A549 (cell line): ENCODE results near the gene MYH7B. TPM values are rescaled to one million over a fixed set of nuclear protein-coding genes. Genes with fewer than 3 reads are reported as not detected.

ENCODE experiments used
- ATAC-seq, 2 experiments: fragments of 200-7000 bp in 1 of 2; fragments of >200 bp in 1 of 2; cut with Nextera tagmentation in 1 of 2; cut with Tn5 transposase in 1 of 2; 3 replicates each; pipeline versions ENCODE4 v1.8.0 to v1.9.1; 2018 to 2020; ENCODE audit warnings: mild to moderate bottlenecking in 1 of 2, moderate library complexity in 1 of 2
- CTCF ChIA-PET: fragments of 300-600 bp; sonication (Branson Sonifier 250); formaldehyde crosslinking; extraction: SDS; loops from one replicate; lab custom pipeline; 2021; ENCODE audit warnings: antibody characterized with exemption, inconsistent platforms; lab: Yijun Ruan, JAX
- POLR2A ChIA-PET: fragments of 350-600 bp; formaldehyde crosslinking; extraction: SDS; loops from one replicate; lab custom pipeline; 2021; ENCODE audit warnings: antibody characterized with exemption, inconsistent platforms; lab: Yijun Ruan, JAX
- DNase-seq, 2 experiments: peaks; one replicate each; pipeline versions ENCODE4 v3.0.0 to v3.0.0-alpha.2; 2011 to 2016; ENCODE audit warnings: low read depth in 1 of 2, low spot score in 1 of 2
- FAIRE-seq: peaks from 2 replicates; lab custom pipeline; 2011; peaks lifted over from hg19 to GRCh38; lab: Jason Lieb, UNC
- H3K27ac ChIP-seq, 2 experiments: fragments of >200 bp; sonication (Bioruptor Twin); formaldehyde crosslinking; 3 replicates each; pipeline ENCODE4 v1.5.1; 2016 to 2017
- H3K4me1 ChIP-seq: fragments of >200 bp; sonication (Bioruptor Twin); formaldehyde crosslinking; 3 replicates; pipeline ENCODE4 v1.6.1; 2016
- H3K4me2 ChIP-seq: fragments of >200 bp; sonication (Bioruptor Twin); formaldehyde crosslinking; 3 replicates; pipeline ENCODE4 v1.6.1; 2016
- H3K4me3 ChIP-seq: fragments of >200 bp; sonication (Bioruptor Twin); formaldehyde crosslinking; 3 replicates; pipeline ENCODE4 v1.5.1; 2016
- H3K9me3 ChIP-seq: fragments of >200 bp; sonication (Bioruptor Twin); formaldehyde crosslinking; 3 replicates; pipeline ENCODE4 v1.6.1; 2016
- ATOH8 ChIP-seq: fragments of 250-450 bp; sonication (Bioruptor Pico); IDR thresholded peaks from 2 replicates; pipeline ENCODE4 v1.5.0; 2020; ENCODE audit warnings: low read depth, mild to moderate bottlenecking, moderate library complexity
- BHLHE40 ChIP-seq: IDR thresholded peaks from 2 replicates; pipeline ENCODE4 v1.6.1; 2012; ENCODE audit warnings: low read depth, low read length, inconsistent platforms
- CHD4 ChIP-seq: fragments of 200-600 bp; sonication (generic); IDR thresholded peaks from 2 replicates; pipeline ENCODE4 v1.6.1; 2016; ENCODE audit warnings: antibody characterized with exemption, mild to moderate bottlenecking, borderline replicate concordance
- E2F6 ChIP-seq: IDR thresholded peaks from 2 replicates; pipeline ENCODE4 v1.6.1; 2012; ENCODE audit warnings: low read depth, borderline replicate concordance
- ELK1 ChIP-seq: fragments of 150-350 bp; IDR thresholded peaks from 2 replicates; pipeline ENCODE4 v1.6.1; 2014; ENCODE audit warnings: low read depth, mild to moderate bottlenecking, low read length
- FOSB ChIP-seq: fragments of 250-450 bp; sonication (Bioruptor Pico); IDR thresholded peaks from 2 replicates; pipeline ENCODE4 v1.5.0; 2020; ENCODE audit warnings: mild to moderate bottlenecking, moderate library complexity
- FOSL2 ChIP-seq, 2 experiments: fragments of 450-650 bp in 1 of 2; fragments of >200 bp in 1 of 2; sonication (Bioruptor Twin) in 1 of 2; formaldehyde crosslinking; IDR thresholded peaks; 2 replicates each; pipeline versions ENCODE4 v1.5.0 to v1.6.1; 2016 to 2020; ENCODE audit warnings: mild to moderate bottlenecking in 1 of 2, moderate library complexity in 1 of 2
- HDAC2 ChIP-seq: fragments of 200-600 bp; sonication (generic); IDR thresholded peaks from 2 replicates; pipeline ENCODE4 v1.6.1; 2016
- HMGXB4 ChIP-seq: fragments of 250-450 bp; sonication (Bioruptor Pico); IDR thresholded peaks from 2 replicates; pipeline ENCODE4 v1.5.0; 2021; ENCODE audit warnings: mild to moderate bottlenecking, moderate library complexity, borderline replicate concordance
- JUN ChIP-seq, 2 experiments: fragments of >200 bp; sonication (Bioruptor Twin); formaldehyde crosslinking; IDR thresholded peaks; 2 replicates in 1 of 2; 3 replicates in 1 of 2; pipeline ENCODE4 v1.6.1; 2016 to 2017
- JUNB ChIP-seq: fragments of >200 bp; sonication (Bioruptor Twin); formaldehyde crosslinking; IDR thresholded peaks from 2 replicates; pipeline ENCODE4 v1.6.1; 2016
- MAFK ChIP-seq: fragments of 450-650 bp; IDR thresholded peaks from 2 replicates; pipeline ENCODE4 v1.6.1; 2014; ENCODE audit not compliant: partially characterized antibody
- MAX ChIP-seq: IDR thresholded peaks from 2 replicates; pipeline ENCODE4 v1.6.1; 2012
- MAZ ChIP-seq: fragments of 150-350 bp; IDR thresholded peaks from 2 replicates; pipeline ENCODE4 v1.6.1; 2014; ENCODE audit warnings: antibody characterized with exemption, low read depth, low read length, borderline replicate concordance
- MYC ChIP-seq: IDR thresholded peaks from 2 replicates; pipeline ENCODE4 v1.6.1; 2012; ENCODE audit warnings: mild to moderate bottlenecking, inconsistent platforms, low read length, improper control_type of control experiment, borderline replicate concordance
- NR3C1 ChIP-seq: fragments of >200 bp; sonication (Bioruptor Twin); formaldehyde crosslinking; IDR thresholded peaks from 3 replicates; pipeline ENCODE4 v1.6.1; 2017
- PHF8 ChIP-seq: fragments of 200-600 bp; sonication (generic); IDR thresholded peaks from 2 replicates; pipeline ENCODE4 v1.6.1; 2016; ENCODE audit warnings: low read depth, mild to moderate bottlenecking, antibody characterized with exemption, moderate library complexity, borderline replicate concordance
- POLR2A ChIP-seq: IDR thresholded peaks from 2 replicates; pipeline ENCODE4 v1.6.1; 2012; ENCODE audit warnings: mild to moderate bottlenecking, low read length
- POLR2AphosphoS2 ChIP-seq: conservative IDR thresholded peaks from 2 replicates; pipeline ENCODE4 v1.6.1; 2012; ENCODE audit warnings: low read length, improper control_type of control experiment, inconsistent platforms
- RARB ChIP-seq: fragments of 250-450 bp; sonication (Bioruptor Pico); IDR thresholded peaks from 2 replicates; pipeline ENCODE4 v1.8.0; 2021; ENCODE audit warnings: mild to moderate bottlenecking, moderate library complexity
- RFX5 ChIP-seq: fragments of 450-650 bp; IDR thresholded peaks from 2 replicates; pipeline ENCODE4 v1.7.1; 2014; ENCODE audit warnings: antibody characterized with exemption, mild to moderate bottlenecking, moderate library complexity
- RNF2 ChIP-seq: fragments of 200-600 bp; sonication (generic); IDR thresholded peaks from 2 replicates; pipeline ENCODE4 v1.6.1; 2016; ENCODE audit warnings: low read depth, mild to moderate bottlenecking, antibody characterized with exemption, moderate library complexity, borderline replicate concordance
- SMC3 ChIP-seq: fragments of >200 bp; sonication (Bioruptor Twin); formaldehyde crosslinking; IDR thresholded peaks from 3 replicates; pipeline ENCODE4 v1.6.1; 2018; ENCODE audit warnings: inconsistent platforms
- TFCP2L1 ChIP-seq: fragments of 250-450 bp; sonication (Bioruptor Pico); IDR thresholded peaks from 2 replicates; pipeline ENCODE4 v1.5.0; 2021; ENCODE audit warnings: mild to moderate bottlenecking
- TP53 ChIP-seq: fragments of 250-450 bp; sonication (Bioruptor Pico); IDR thresholded peaks from 2 replicates; pipeline ENCODE4 v1.5.0; 2021; ENCODE audit warnings: mild to moderate bottlenecking, moderate library complexity
- WGBS: methylation state at CpG from one replicate; pipeline ENCODE4 v1.1.6; 2017; ENCODE audit errors: missing lambda C conversion rate; 5-methylcytosine and 5-hydroxymethylcytosine counted together
- polyA plus RNA-seq, 4 experiments: library from polyadenylated mRNA; depleted of rRNA in 3 of 4; stranded (reverse); fragments of >200 nt; fragmentation: RNase III in 1 of 4; extraction: RNeasy Plus Mini Kit Qiagen cat#74134 plus additional on column Dnase treatment in 1 of 4; gene quantifications; 2 replicates in 3 of 4; 3 replicates in 1 of 4; pipeline ENCODE4 v1.2.3, GENCODE V29; 2011 to 2017
- TF ChIP-seq, protein P1 (sequence below): fragments of >200 bp; sonication (Bioruptor Twin); formaldehyde crosslinking; IDR thresholded peaks from 2 replicates; pipeline ENCODE4 v1.6.1; 2016
- TF ChIP-seq, protein P2 (sequence below): IDR thresholded peaks from 2 replicates; pipeline ENCODE4 v1.6.1; 2012
- TF ChIP-seq, protein P3 (sequence below): fragments of >200 bp; sonication (Bioruptor Twin); formaldehyde crosslinking; IDR thresholded peaks from 3 replicates; pipeline ENCODE4 v1.5.1; 2016

The MYH7B gene
- polyA plus RNA-seq, 2 of the 4 experiments (the other 2 are of a cell fraction), result 0.03 to 0.23 TPM

GRCh38 chr20:34990231-34990630, 34.6 kb downstream of the MYH7B start:
- FAIRE-seq (no peak), DNase-seq (no peak), ATAC-seq (no peak)
- Histone ChIP-seq H3K4me1 (no peaks in the 10 kb centered on the region), H3K9me3 (no peaks in the 10 kb centered on the region), H3K27ac (no peak overlapping the region), H3K4me3 (no peak overlapping the region), H3K4me2 (no peak overlapping the region)
- WGBS, result 90% methylated on average over 11 of the region's 11 CpGs
- ChIA-PET POLR2A (no interaction called here), CTCF (interaction anchor here (1.5 to 2.3 kb wide), 3 partner anchors 11 to 116 kb away, joined by 4 to 8 read pairs (median 6); no protein-coding TSS in a partner anchor)
- no peak for TF ChIP-seq FOSB (CRISPR knock-in tag)
- no peak for TF ChIP-seq MYC
- TF ChIP-seq, protein P1, sequence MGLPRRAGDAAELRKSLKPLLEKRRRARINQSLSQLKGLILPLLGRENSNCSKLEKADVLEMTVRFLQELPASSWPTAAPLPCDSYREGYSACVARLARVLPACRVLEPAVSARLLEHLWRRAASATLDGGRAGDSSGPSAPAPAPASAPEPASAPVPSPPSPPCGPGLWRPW, result no peak
- no peak for TF ChIP-seq FOSL2 (IDR thresholded peaks at IDR 0.05)
- no peak for TF ChIP-seq FOSL2 (CRISPR knock-in tag; IDR thresholded peaks at IDR 0.05)
- no peak for TF ChIP-seq RNF2
- no peak for TF ChIP-seq CHD4
- TF ChIP-seq BHLHE40, result no peak
- no peak for TF ChIP-seq ELK1
- TF ChIP-seq E2F6, result no peak

GRCh38 chr20:34990661-34991214, 35.1 kb downstream of the MYH7B start:
- H3K4me1 ChIP-seq, result no peaks in the 10 kb centered on the region
- H3K4me3 ChIP-seq, result no peak overlapping the region
- FAIRE-seq, result no peak
- no peak overlapping the region for H3K27ac ChIP-seq
- no peak for ATAC-seq
- TF ChIP-seq FOSL2 (IDR thresholded peaks at IDR 0.05), result no peak
- no peak for TF ChIP-seq FOSL2 (CRISPR knock-in tag; IDR thresholded peaks at IDR 0.05)
- no peak for TF ChIP-seq HMGXB4
- TF ChIP-seq MAZ, result no peak
- no peak for TF ChIP-seq JUNB
- TF ChIP-seq MAX, result no peak
- TF ChIP-seq RARB (CRISPR knock-in tag), result no peak
- TF ChIP-seq ATOH8, result no peak
- no peak for TF ChIP-seq TP53 (CRISPR knock-in tag)
- no peak for TF ChIP-seq POLR2AphosphoS2
- no peak for TF ChIP-seq POLR2A
- TF ChIP-seq, protein P2, sequence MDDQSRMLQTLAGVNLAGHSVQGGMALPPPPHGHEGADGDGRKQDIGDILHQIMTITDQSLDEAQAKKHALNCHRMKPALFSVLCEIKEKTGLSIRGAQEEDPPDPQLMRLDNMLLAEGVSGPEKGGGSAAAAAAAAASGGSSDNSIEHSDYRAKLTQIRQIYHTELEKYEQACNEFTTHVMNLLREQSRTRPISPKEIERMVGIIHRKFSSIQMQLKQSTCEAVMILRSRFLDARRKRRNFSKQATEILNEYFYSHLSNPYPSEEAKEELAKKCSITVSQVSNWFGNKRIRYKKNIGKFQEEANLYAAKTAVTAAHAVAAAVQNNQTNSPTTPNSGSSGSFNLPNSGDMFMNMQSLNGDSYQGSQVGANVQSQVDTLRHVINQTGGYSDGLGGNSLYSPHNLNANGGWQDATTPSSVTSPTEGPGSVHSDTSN, result no peak
- TF ChIP-seq TFCP2L1 (CRISPR knock-in tag), result no peak
- TF ChIP-seq PHF8, result no peak
- no peak for TF ChIP-seq JUN (IDR thresholded peaks at IDR 0.05)
- TF ChIP-seq, protein P3, sequence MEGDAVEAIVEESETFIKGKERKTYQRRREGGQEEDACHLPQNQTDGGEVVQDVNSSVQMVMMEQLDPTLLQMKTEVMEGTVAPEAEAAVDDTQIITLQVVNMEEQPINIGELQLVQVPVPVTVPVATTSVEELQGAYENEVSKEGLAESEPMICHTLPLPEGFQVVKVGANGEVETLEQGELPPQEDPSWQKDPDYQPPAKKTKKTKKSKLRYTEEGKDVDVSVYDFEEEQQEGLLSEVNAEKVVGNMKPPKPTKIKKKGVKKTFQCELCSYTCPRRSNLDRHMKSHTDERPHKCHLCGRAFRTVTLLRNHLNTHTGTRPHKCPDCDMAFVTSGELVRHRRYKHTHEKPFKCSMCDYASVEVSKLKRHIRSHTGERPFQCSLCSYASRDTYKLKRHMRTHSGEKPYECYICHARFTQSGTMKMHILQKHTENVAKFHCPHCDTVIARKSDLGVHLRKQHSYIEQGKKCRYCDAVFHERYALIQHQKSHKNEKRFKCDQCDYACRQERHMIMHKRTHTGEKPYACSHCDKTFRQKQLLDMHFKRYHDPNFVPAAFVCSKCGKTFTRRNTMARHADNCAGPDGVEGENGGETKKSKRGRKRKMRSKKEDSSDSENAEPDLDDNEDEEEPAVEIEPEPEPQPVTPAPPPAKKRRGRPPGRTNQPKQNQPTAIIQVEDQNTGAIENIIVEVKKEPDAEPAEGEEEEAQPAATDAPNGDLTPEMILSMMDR, result no peak
- TF ChIP-seq MAFK, result no peak
- no peak for TF ChIP-seq HDAC2
- TF ChIP-seq NR3C1, result no peak
- TF ChIP-seq SMC3, result no peak
- TF ChIP-seq RFX5, result no peak
- CTCF ChIA-PET, result interaction anchor here (1.1 to 2.3 kb wide), 3 partner anchors 11 to 115 kb away, joined by 4 to 8 read pairs (median 5); no protein-coding TSS in a partner anchor
- WGBS, result 87% methylated on average over 18 of the region's 18 CpGs
- no peak overlapping the region for H3K4me2 ChIP-seq
- POLR2A ChIA-PET, result no interaction called here
- H3K9me3 ChIP-seq, result no peaks in the 10 kb centered on the region
- DNase-seq, result no peak
